ENCODE measurements around the gene C3orf70.

C3orf70 gene

GRCh38 chr3:185161761-185162160 is 8.9 kb upstream of the C3orf70 start:
- no peak for DNase-seq (ENCODE audit: low spot score)
- TF ChIP-seq CTCF (IDR thresholded peaks at IDR 0.05; ENCODE audit: extremely low read depth, missing control alignments): no peak

GRCh38 chr3:185157347-185157746 is 4.5 kb upstream of the C3orf70 start:
- DNase-seq (ENCODE audit: low spot score): no peak

GRCh38 chr3:185155678-185156077 is 2.8 kb upstream of the C3orf70 start:
- DNase-seq (ENCODE audit: low spot score): no peak
- TF ChIP-seq CTCF (IDR thresholded peaks at IDR 0.05; ENCODE audit: extremely low read depth, missing control alignments): no peak

More at GRCh38 chr3:185157347-185157746, 4.5 kb upstream of the C3orf70 start:
- no peak for TF ChIP-seq CTCF (IDR thresholded peaks at IDR 0.05; ENCODE audit: extremely low read depth, missing control alignments)

- no peak for TF ChIP-seq CTCF (IDR thresholded peaks at IDR 0.05; ENCODE audit: extremely low read depth, missing control alignments)
- DNase-seq (ENCODE audit: low spot score): peak; percentile 20
Observed at GRCh38 chr3:185153861-185154629, 1.2 kb upstream of the C3orf70 start.

- TF ChIP-seq CTCF (IDR thresholded peaks at IDR 0.05; ENCODE audit: extremely low read depth, missing control alignments): no peak
- peak; percentile 62 for DNase-seq (ENCODE audit: low spot score)
Observed at GRCh38 chr3:185153171-185153771, 411 bp upstream of the C3orf70 start.

- no peak for TF ChIP-seq CTCF (IDR thresholded peaks at IDR 0.05; ENCODE audit: extremely low read depth, missing control alignments)
- peak; percentile 10 for DNase-seq (ENCODE audit: low spot score)
Observed at GRCh38 chr3:185151964-185152409, 873 bp downstream of the C3orf70 start.
